Measurements from ENCODE around the gene DTWD2. TPM values are rescaled to one million over a fixed set of nuclear protein-coding genes. Genes with fewer than 3 reads are reported as not detected.

Gene DTWD2
- polyA plus RNA-seq, 1 donor from 2014 or later: 4.0 TPM

Other genes with a start within 250 kb of the DTWD2 start
- gene DMXL1, start 82.5 kb upstream of the DTWD2 start, polyA plus RNA-seq: 41.0 TPM

Data from IgD-negative memory B cell (primary cell).